ENCODE results near the gene PTPN11. TPM values are rescaled to one million over a fixed set of nuclear protein-coding genes. Genes with fewer than 3 reads are reported as not detected.

PTPN11 gene
- polyA plus RNA-seq, 1 donor from 2014 or later: 92.5 TPM

GRCh38 chr12:112479413-112479812, 60.7 kb downstream of the PTPN11 start:
- no peak overlapping the region for H3K27ac ChIP-seq (ENCODE audit: low read length)
- H3K9me2 ChIP-seq (ENCODE audit: insufficient read depth, low read length): no peaks in the 10 kb centered on the region
- H3F3A ChIP-seq (ENCODE audit: insufficient read depth, low read length, poor library complexity, severe bottlenecking): no peaks in the 10 kb centered on the region
- H3K36me3 ChIP-seq (ENCODE audit: insufficient read depth, low read length): peaks cover 23% of the 10 kb centered on the region
- no peaks in the 10 kb centered on the region for H3K27me3 ChIP-seq (ENCODE audit: insufficient read depth, low read depth, low read length)
- H3K4me2 ChIP-seq (ENCODE audit: low read length): no peak overlapping the region
- H3K9ac ChIP-seq (ENCODE audit: low read length): no peak overlapping the region
- no peaks in the 10 kb centered on the region for H3K9me3 ChIP-seq (ENCODE audit: low read length)
- H4K20me1 ChIP-seq (ENCODE audit: insufficient read depth): no peaks in the 10 kb centered on the region
- H3K4me3 ChIP-seq (ENCODE audit: low read length): no peak overlapping the region
- no peak overlapping the region for H2AFZ ChIP-seq (ENCODE audit: low read depth, low read length)
- TF ChIP-seq TAF1 (IDR thresholded peaks at IDR 0.05; ENCODE audit: low read depth) (no peak), EZH2 (IDR thresholded peaks at IDR 0.05; ENCODE audit: borderline replicate concordance, insufficient read depth, low read length, poor library complexity, severe bottlenecking) (no peak), MXI1 (conservative IDR thresholded peaks at IDR 0.05; ENCODE audit: poor library complexity, severe bottlenecking) (no peak), POLR2AphosphoS5 (IDR thresholded peaks at IDR 0.05) (no peak), SMC3 (conservative IDR thresholded peaks at IDR 0.05; ENCODE audit: poor library complexity) (no peak), CTCF (IDR thresholded peaks at IDR 0.05; ENCODE audit: poor library complexity, severe bottlenecking) (no peak), EP300 (conservative IDR thresholded peaks at IDR 0.05; ENCODE audit: poor library complexity, severe bottlenecking) (no peak), RAD21 (conservative IDR thresholded peaks at IDR 0.05) (no peak), REST (IDR thresholded peaks at IDR 0.05; ENCODE audit: borderline replicate concordance) (no peak)
- H3K79me2 ChIP-seq (replicated peaks; ENCODE audit: insufficient read depth, low read length): no peaks in the 10 kb centered on the region

GRCh38 chr12:112480931-112481330, 62.2 kb downstream of the PTPN11 start:
- Histone ChIP-seq H3K27ac (ENCODE audit: low read length) (no peak overlapping the region), H3K9me2 (ENCODE audit: insufficient read depth, low read length) (no peaks in the 10 kb centered on the region), H3K4me3 (ENCODE audit: low read length) (no peak overlapping the region), H3K36me3 (ENCODE audit: insufficient read depth, low read length) (peaks cover 23% of the 10 kb centered on the region), H3F3A (ENCODE audit: insufficient read depth, low read length, poor library complexity, severe bottlenecking) (no peaks in the 10 kb centered on the region), H4K20me1 (ENCODE audit: insufficient read depth) (no peaks in the 10 kb centered on the region), H3K4me2 (ENCODE audit: low read length) (no peak overlapping the region), H3K79me2 (replicated peaks; ENCODE audit: insufficient read depth, low read length) (no peaks in the 10 kb centered on the region), H3K9me3 (ENCODE audit: low read length) (no peaks in the 10 kb centered on the region), H3K27me3 (ENCODE audit: insufficient read depth, low read depth, low read length) (no peaks in the 10 kb centered on the region), H3K9ac (ENCODE audit: low read length) (no peak overlapping the region), H2AFZ (ENCODE audit: low read depth, low read length) (no peak overlapping the region)
- no peak for TF ChIP-seq REST (IDR thresholded peaks at IDR 0.05; ENCODE audit: borderline replicate concordance)
- TF ChIP-seq SMC3 (conservative IDR thresholded peaks at IDR 0.05; ENCODE audit: poor library complexity): no peak
- TF ChIP-seq CTCF (IDR thresholded peaks at IDR 0.05; ENCODE audit: poor library complexity, severe bottlenecking): no peak
- TF ChIP-seq EP300 (conservative IDR thresholded peaks at IDR 0.05; ENCODE audit: poor library complexity, severe bottlenecking): no peak
- no peak for TF ChIP-seq POLR2AphosphoS5 (IDR thresholded peaks at IDR 0.05)
- no peak for TF ChIP-seq TAF1 (IDR thresholded peaks at IDR 0.05; ENCODE audit: low read depth)
- no peak for TF ChIP-seq MXI1 (conservative IDR thresholded peaks at IDR 0.05; ENCODE audit: poor library complexity, severe bottlenecking)
- TF ChIP-seq RAD21 (conservative IDR thresholded peaks at IDR 0.05): no peak
- TF ChIP-seq EZH2 (IDR thresholded peaks at IDR 0.05; ENCODE audit: borderline replicate concordance, insufficient read depth, low read length, poor library complexity, severe bottlenecking): no peak
